GM18861 (cell line): ENCODE results near the gene SPATA31D3.
"Not testable (repeated sequence)": the region's sequence is repeated elsewhere in the genome, so short reads cannot be mapped to it uniquely, and the experiment has no call there.

ENCODE experiments used
- ATAC-seq: cut with Tn5 transposase; IDR thresholded peaks from one replicate; pipeline ENCODE4 v1.9.1; 2021; ENCODE audit not compliant: unreplicated experiment

The SPATA31D3 gene

GRCh38 chr9:81943393-81943792 lies at the start of gene SPATA31D3:
Gene SPATA31D3, plus strand, starts transcription at chr9:81943500. Its CDS starts 86 bp downstream, at chr9:81943586.
- not testable (repeated sequence) for ATAC-seq

DNA sequence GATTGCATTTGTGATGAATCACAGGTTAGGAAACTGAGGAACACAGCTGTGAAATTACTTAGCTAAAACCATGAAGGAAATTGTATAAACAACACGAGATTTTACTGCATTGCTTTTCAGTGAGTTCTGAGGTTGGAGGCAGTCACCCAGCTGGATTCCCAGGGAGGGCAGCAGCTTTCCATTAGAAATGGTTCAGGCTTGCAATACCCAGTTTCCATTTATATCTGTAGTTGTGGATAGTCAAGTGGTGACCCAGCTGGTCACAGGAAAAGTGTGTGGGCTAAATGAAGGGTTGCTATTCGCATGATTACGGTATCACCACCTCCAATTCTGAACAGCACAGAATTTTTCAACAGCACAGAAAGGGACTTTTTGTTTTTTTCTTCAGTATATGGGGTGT lies 49.4 kb upstream of the SPATA31D3 start:
- ATAC-seq: no peak

DNA sequence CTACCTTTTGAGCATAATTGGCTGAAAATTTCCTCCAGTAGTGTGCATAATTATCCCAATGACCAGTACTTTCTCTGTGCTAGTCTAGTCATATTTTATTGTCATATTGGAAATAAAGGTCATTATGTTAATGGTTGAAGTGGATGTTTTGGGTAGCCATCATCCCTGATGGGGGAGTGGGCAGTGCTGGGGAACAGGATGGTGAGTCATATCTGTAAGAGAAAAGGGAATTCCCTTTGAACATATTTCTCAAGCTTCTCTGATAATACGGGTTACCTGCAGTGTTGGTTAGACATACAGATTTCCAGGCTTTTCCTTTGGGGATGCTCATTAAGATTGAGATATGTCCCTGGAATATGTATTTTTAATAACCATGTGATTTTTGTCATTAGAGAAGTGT lies 48.4 kb upstream of the SPATA31D3 start:
- ATAC-seq: no peak

- ATAC-seq: no peak
Measured at GRCh38 chr9:81896070-81896469, 47.2 kb upstream of the SPATA31D3 start.

- ATAC-seq: no peak
Measured at GRCh38 chr9:81898851-81899250, 44.4 kb upstream of the SPATA31D3 start.

DNA sequence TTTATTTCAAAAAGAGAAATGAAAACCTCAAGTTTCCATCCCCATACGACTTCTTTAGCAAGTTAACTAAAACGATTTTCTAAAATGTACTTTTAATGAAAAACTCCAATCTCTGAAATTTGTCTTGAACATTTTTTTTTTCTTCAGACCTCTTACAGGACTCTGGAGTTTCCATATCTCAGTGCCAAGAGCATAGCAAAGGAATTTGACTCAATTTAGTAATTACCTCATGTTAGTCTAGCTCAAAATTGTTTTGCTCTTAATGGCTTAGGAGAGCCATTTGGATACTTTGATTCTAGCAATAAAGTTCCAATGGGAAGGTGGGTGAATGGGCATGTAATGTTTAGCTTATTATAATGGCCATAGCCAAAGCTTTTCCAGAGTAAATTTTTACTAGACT lies 41.1 kb upstream of the SPATA31D3 start:
- ATAC-seq: no peak

- no peak for ATAC-seq
Measured at GRCh38 chr9:81902626-81903025, 40.7 kb upstream of the SPATA31D3 start.

DNA sequence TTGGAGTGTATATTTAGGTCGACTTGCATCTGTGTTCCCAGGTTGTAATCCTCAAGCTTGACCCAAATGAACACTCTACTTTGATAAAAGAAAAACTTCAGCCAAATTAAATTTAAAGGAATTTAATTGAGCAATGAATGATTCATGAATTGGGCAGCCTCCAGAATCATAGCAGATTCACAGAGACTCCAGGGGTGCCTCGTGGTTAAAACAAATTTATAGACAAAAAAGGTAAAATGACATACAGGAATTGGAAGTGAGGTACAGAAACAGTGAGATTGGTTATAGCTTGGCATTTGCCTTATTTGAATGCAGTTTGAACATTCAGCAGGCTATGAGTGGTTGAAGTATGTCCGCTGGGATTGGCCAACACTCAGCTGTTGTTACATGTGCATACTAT lies 36.6 kb upstream of the SPATA31D3 start:
- ATAC-seq: no peak

- no peak for ATAC-seq
Measured at GRCh38 chr9:81912135-81912534, 31.2 kb upstream of the SPATA31D3 start.

GRCh38 chr9:81915801-81916505 lies 27.3 kb upstream of the SPATA31D3 start:
- ATAC-seq: no peak

GRCh38 chr9:81918507-81918906 lies 24.8 kb upstream of the SPATA31D3 start:
- ATAC-seq: not testable (repeated sequence)

- ATAC-seq: not testable (repeated sequence)
Measured at GRCh38 chr9:81928305-81928704, 15.0 kb upstream of the SPATA31D3 start, which contains the start of gene SPATA31D4. Gene SPATA31D4, plus strand, starts transcription at chr9:81928428. Its CDS starts 86 bp downstream, at chr9:81928514.

DNA sequence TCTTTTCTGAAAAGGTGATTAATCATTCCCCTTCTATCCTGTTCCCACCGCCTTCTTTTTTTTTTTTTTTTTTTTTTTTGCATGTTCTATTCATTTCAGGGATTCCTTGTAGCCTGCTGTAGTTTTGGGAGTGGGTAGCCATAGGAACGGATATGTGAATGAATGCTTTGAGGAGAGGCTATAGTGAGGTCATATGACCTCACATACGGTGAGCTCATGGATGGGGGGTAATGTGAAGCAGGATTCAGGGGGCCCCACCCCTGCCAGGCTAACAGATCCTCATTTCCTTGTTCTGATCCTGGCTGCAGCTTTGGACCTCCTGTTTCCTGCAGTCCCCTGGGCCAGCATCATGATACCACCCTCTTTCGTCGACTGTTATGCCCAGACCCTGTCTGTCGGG lies 13.2 kb upstream of the SPATA31D3 start:
- not testable (repeated sequence) for ATAC-seq

GRCh38 chr9:81933547-81933946 lies 9.8 kb upstream of the SPATA31D3 start:
- ATAC-seq: not testable (repeated sequence)

- not testable (repeated sequence) for ATAC-seq
Measured at GRCh38 chr9:81948650-81949049, 5.3 kb downstream of the SPATA31D3 start.

DNA sequence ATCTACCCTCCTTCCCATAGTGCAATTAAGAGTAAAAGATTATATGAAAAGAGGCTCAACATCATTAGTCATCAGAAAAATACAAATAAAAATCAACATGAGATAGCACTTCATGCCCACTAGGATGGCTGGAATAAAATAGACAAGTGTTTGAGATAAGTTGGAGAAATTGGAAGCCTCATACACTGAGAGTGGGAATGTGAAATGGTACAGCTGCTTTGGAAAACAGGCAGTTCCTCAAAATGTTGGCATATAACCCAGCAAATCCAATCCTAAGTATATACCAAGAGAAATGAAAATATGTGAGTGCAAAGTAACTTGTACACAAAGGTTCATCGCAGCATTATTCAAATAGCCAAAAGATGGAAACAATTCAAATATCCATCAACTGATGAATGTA lies 9.8 kb downstream of the SPATA31D3 start:
- ATAC-seq: no peak

GRCh38 chr9:81955625-81956024 lies 12.3 kb downstream of the SPATA31D3 start:
- ATAC-seq: no peak

GRCh38 chr9:81964218-81965171 lies 21.2 kb downstream of the SPATA31D3 start:
- ATAC-seq: no peak

GRCh38 chr9:81968026-81968425 lies 24.7 kb downstream of the SPATA31D3 start:
- ATAC-seq: no peak

DNA sequence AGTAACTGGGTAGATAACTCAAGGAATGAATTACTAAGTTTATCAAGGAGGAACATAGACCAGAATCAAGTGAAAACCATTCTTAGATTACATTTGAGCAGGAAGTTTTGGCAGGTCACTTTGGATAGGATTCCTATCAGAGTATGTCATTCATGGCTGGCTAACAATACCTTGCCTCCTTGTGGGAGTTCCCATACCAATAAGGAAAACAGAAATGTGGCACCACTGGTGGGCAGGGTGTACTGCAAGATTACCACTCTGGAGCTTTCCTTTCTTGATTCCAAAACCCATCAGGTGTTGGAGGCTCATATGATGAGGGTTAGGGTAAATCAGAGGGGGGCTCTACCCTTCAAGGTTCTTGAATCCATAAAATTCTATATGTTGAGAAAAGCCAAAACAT lies 26.7 kb downstream of the SPATA31D3 start:
- ATAC-seq: no peak

GRCh38 chr9:81971727-81972126 lies 28.4 kb downstream of the SPATA31D3 start:
- ATAC-seq: no peak

DNA sequence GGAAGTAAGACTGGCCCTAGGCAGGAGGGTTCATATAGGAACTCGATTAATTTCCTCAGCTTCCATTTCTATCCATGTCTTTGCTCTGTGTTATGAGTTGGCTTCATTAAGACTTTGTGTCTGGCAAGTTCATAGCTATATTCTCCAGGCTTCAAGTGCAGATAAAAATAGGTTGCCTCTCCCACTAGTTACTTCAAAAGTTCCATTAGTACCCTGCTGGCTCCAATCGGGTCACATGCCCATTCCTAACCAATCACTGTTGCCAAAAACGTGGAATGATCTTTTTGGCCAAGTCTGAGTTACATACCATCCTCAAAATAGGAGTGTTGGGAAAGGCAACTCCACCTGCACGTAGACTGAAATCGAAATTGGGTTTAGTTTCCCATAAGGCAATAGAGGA lies 31.5 kb downstream of the SPATA31D3 start:
- ATAC-seq: no peak
